ES-I3 (cell line): ENCODE data around the gene TAP2.
"Not testable (repeated sequence)": the region's sequence is repeated elsewhere in the genome, so short reads cannot be mapped to it uniquely, and the experiment has no call there.

Experiments
- H3K36me3 ChIP-seq: 2 replicates; pipeline ENCODE4 v1.6.1; 2013; ENCODE audit warnings: mild to moderate bottlenecking, low read length, control low read depth, moderate library complexity; ENCODE audit not compliant: insufficient read depth
- H3K4me1 ChIP-seq: 2 replicates; pipeline ENCODE4 v1.6.1; 2013; ENCODE audit warnings: mild to moderate bottlenecking, control low read depth, low read length; ENCODE audit not compliant: insufficient read depth
- H3K9ac ChIP-seq: 2 replicates; pipeline ENCODE4 v1.6.1; 2013; ENCODE audit warnings: low read depth, mild to moderate bottlenecking, low read length, moderate library complexity
- H3K9me3 ChIP-seq: 2 replicates; pipeline ENCODE4 v1.6.1; 2013; ENCODE audit warnings: mild to moderate bottlenecking, low read length, moderate library complexity; ENCODE audit not compliant: control insufficient read depth, insufficient read depth

TAP2 gene

GRCh38 chr6:32833664-32834063 is 4.9 kb downstream of the TAP2 start:
- Histone ChIP-seq H3K36me3 (no peaks in the 10 kb centered on the region), H3K9ac (no peak overlapping the region), H3K4me1 (no peaks in the 10 kb centered on the region), H3K9me3 (no peaks in the 10 kb centered on the region)

- H3K9ac ChIP-seq: no peak overlapping the region
Observed at GRCh38 chr6:32832535-32832934, 6.0 kb downstream of the TAP2 start.

DNA sequence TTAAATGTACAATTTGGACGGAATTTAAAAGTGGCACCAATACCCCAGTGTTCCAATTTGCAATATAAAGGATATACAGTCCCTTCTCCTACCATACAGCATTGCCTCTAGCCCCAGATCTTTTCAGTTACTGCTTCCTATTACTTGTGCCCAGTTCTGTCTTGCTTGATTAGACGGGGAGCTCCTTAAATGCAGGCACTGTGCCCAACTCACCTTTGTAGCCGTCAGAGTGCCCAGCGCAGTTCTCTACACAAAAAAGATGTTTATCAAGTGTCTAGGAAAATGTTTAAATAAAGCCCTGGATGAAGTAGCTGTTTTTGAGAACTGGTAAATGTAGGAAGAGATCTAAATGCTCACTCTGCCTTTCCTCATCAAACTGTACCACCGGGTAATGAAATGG is 7.6 kb downstream of the TAP2 start:
- Histone ChIP-seq H3K9ac (no peak overlapping the region), H3K4me1 (peaks cover 3% of the 10 kb centered on the region; the same call in 1 of the 2 replicates), H3K36me3 (no peaks in the 10 kb centered on the region), H3K9me3 (no peaks in the 10 kb centered on the region)

More at GRCh38 chr6:32832535-32832934, 6.0 kb downstream of the TAP2 start:
- Histone ChIP-seq H3K9me3 (no peaks in the 10 kb centered on the region), H3K36me3 (no peaks in the 10 kb centered on the region), H3K4me1 (no peaks in the 10 kb centered on the region)

DNA sequence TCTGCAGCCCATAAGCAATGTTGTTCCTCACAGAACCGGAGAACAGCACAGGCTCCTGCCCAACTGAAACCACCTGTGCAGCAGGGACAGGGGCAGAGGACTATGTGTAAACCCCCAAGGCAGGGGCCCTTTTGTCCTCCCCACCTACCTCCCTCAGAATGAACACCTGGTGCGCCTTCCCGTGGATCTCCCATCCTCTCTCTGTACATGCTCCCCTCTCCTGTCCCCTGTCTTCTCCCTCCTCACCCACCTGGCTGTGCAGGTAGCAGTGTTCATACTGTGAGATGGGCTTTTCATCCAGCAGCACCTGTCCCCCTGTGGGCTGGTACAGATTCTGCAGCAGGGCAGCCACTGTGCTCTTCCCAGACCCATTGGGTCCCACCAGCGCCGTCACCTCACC is 8.5 kb downstream of the TAP2 start:
- no peaks in the 10 kb centered on the region for H3K36me3 ChIP-seq
- no peak overlapping the region for H3K9ac ChIP-seq
- H3K4me1 ChIP-seq: peaks cover 3% of the 10 kb centered on the region; the same call in 1 of the 2 replicates
- no peaks in the 10 kb centered on the region for H3K9me3 ChIP-seq

DNA sequence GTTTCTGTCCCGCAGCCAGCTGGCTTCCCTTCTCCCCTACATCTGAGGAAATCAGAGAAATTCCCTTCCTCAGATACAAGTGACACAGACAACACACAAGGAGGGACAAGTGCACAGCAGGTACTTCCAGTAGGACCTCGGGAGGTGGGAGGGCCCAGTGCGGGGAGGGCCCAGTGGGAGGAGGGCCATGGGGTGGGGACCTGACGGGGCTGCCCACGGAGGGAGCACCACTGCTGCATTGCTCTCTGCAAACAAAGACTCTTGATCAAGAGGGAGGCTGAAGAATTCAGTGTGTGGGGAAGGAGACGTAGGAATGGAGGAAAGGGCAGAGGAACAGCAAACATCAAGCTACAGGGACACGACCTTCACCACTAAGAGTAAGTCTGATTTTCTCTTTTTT is 9.0 kb downstream of the TAP2 start:
- Histone ChIP-seq H3K4me1 (peaks cover 3% of the 10 kb centered on the region; the same call in 1 of the 2 replicates), H3K9ac (no peak overlapping the region), H3K36me3 (no peaks in the 10 kb centered on the region), H3K9me3 (no peaks in the 10 kb centered on the region)

DNA sequence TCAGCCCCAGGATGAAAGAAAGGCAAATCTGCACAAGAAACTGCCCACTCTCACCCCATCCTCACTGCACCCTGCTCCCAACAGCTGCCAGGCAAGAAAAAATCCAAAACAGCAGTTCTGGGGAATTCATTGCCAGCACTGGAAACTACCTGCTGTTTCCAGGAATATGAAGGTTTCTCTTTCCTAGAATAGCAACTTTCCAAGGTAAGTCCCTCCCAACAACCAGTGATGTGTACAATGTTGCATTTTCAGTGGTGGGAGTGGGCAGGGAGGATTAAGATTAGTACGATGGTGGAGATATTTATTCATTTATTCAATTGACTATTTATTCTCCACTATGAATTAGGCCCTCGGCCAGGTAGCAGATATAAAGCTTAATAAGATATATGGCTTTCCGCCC is 11.5 kb downstream of the TAP2 start:
- Histone ChIP-seq H3K4me1 (peaks cover 3% of the 10 kb centered on the region; the same call in 1 of the 2 replicates), H3K36me3 (no peaks in the 10 kb centered on the region), H3K9me3 (no peaks in the 10 kb centered on the region), H3K9ac (no peak overlapping the region)

DNA sequence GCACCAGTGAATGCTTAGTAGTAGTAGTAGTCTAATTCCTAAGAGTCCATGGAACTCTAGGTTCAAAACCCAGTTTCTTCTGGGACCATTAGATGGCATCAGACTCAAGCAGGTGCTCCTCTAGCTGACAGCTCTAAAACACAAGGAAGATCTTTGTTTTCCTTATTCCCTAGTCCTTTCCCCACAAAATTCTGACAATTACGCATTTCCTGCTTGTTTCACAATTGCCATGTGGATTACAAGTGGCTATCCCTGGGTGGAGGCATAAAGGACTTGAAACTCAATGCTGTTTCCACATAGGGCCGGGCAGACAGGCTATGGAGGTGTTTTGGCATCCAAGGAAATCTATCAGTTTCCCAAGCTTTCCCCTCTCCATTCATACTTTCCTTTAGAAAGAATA is 12.6 kb downstream of the TAP2 start:
- Histone ChIP-seq H3K4me1 (peaks cover 3% of the 10 kb centered on the region; the same call in 1 of the 2 replicates), H3K36me3 (no peaks in the 10 kb centered on the region), H3K9ac (no peak overlapping the region), H3K9me3 (no peaks in the 10 kb centered on the region)

GRCh38 chr6:32819729-32820128 is 18.8 kb downstream of the TAP2 start:
- Histone ChIP-seq H3K36me3 (no peaks in the 10 kb centered on the region), H3K9ac (no peak overlapping the region), H3K4me1 (no peaks in the 10 kb centered on the region), H3K9me3 (no peaks in the 10 kb centered on the region)

- H3K36me3 ChIP-seq: no peaks in the 10 kb centered on the region
- H3K9me3 ChIP-seq: no peaks in the 10 kb centered on the region
- H3K9ac ChIP-seq: no peak overlapping the region
- H3K4me1 ChIP-seq: no peaks in the 10 kb centered on the region
Observed at GRCh38 chr6:32818867-32819266, 19.7 kb downstream of the TAP2 start.

- no peaks in the 10 kb centered on the region for H3K36me3 ChIP-seq
- H3K9ac ChIP-seq: no peak within 1 kb of the TSS
- no peaks in the 10 kb centered on the region for H3K4me1 ChIP-seq
- no peaks in the 10 kb centered on the region for H3K9me3 ChIP-seq
Observed at GRCh38 chr6:32816746-32817204, 21.8 kb downstream of the TAP2 start, which contains the start of gene HLA-DOB. HLA-DOB (minus strand) TSS chr6:32817002; CDS start chr6:32816951, 51 bp downstream.

GRCh38 chr6:32815996-32816395 is 22.5 kb downstream of the TAP2 start:
- Histone ChIP-seq H3K9ac (no peak overlapping the region), H3K9me3 (no peaks in the 10 kb centered on the region), H3K4me1 (no peaks in the 10 kb centered on the region), H3K36me3 (no peaks in the 10 kb centered on the region)

DNA sequence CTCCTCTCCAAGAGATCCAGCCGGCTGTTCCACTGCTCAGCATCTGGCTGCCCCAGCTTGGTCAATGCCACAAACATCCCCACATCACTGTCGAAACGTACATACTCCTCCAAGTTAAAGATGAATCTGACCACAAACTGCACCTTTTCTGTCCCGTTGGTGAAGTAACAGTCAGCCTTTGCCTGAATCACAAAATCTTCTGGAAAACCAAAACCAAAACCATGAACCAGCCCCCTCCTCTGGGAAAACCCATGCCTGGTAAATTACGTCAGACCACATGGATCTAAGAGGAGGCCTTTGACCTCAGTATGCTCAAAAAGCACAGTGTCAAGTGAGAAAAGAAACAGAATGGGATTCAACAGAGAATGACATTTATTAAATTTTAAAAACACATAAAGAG is 23.4 kb downstream of the TAP2 start:
- Histone ChIP-seq H3K4me1 (no peaks in the 10 kb centered on the region), H3K9ac (no peak overlapping the region), H3K36me3 (no peaks in the 10 kb centered on the region), H3K9me3 (no peaks in the 10 kb centered on the region)

DNA sequence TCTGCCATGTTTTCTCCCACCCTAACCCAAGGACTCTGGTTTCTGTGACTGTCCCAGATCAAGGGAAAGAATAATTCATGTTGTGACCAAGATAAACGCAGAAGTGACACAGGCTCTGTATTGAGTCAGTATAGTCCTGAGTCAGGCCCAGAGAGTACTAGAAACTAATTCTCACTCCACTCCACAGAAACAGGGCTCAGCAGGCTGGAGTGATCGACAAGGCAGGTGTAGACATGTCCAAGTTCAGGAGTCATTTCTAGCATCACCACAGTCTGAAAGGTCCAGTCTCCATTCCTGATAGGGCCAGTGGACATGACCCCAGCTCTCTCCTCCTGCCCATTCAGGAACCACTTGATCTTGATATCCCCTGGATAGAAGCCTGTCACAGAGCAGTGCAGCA is 24.4 kb downstream of the TAP2 start:
- Histone ChIP-seq H3K9me3 (no peaks in the 10 kb centered on the region), H3K4me1 (no peaks in the 10 kb centered on the region), H3K9ac (no peak overlapping the region), H3K36me3 (no peaks in the 10 kb centered on the region)

DNA sequence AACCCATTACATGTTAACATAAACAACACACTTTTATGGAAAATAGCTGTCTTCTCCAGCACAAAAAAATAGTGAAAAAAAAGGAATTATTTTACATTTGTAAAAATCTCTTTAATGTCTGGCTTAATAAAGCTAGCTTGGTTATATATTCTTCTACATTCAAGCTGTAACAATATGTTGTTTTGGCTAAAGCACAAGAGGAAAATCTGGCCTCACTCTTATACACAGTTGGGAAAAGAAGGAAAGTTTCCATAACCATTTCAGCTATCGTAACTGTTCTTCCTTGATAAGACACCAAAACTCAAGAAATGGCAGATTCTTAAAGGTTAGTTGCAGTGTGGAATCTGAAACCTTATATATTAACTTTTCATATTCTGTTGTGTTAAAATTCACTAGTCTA is 29.4 kb downstream of the TAP2 start:
- Histone ChIP-seq H3K4me1 (no peaks in the 10 kb centered on the region), H3K9me3 (no peaks in the 10 kb centered on the region), H3K9ac (no peak overlapping the region), H3K36me3 (no peaks in the 10 kb centered on the region)

DNA sequence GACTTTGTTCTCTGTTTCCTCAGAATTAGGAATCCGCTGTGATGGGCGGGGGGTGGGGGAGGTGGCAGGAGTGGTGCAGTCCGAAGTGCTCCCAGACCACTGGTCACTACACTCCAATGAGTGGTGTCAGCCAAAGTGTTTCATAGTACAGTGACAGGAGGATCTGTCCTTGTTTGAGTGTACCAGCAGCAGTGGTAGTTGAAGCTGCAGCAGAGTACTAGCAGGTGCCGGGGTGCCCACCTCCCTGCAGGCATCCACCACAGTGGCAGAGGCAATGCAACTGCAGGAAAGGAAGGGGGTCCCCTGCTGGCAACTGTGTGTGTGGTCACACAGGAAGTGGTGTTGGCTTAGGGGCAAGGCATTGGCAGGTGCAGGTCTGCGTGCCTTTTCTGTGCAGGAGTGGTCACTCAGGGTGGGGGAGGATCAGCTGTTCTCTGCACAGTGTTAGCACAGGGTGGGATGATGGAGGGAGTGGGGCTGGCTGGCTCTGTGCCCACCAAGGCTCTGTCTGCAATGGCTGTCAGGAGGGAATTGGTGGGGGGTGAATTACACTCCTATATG is 31.4 kb downstream of the TAP2 start:
- Histone ChIP-seq H3K4me1 (no peaks in the 10 kb centered on the region), H3K9me3 (no peaks in the 10 kb centered on the region), H3K9ac (no peak overlapping the region), H3K36me3 (no peaks in the 10 kb centered on the region)

- H3K36me3 ChIP-seq, H3K9ac ChIP-seq, H3K4me1 ChIP-seq, H3K9me3 ChIP-seq: not testable (repeated sequence)
Observed at GRCh38 chr6:32805404-32805803, 33.1 kb downstream of the TAP2 start.
